Calu3 (cell line): Measurements from ENCODE around the gene KIF26B. TPM values are rescaled to one million over a fixed set of nuclear protein-coding genes. Genes with fewer than 3 reads are reported as not detected.

Experiments
- BruUV-seq: library from RNA; stranded (reverse); fragments of 400-500 nt; replicated peaks from 2 replicates; lab custom pipeline; 2021; lab: Mats Ljungman, UMichigan
- CTCF ChIA-PET: fragments of 300-600 bp; sonication (Branson Sonifier 250); formaldehyde crosslinking; loops from one replicate; lab custom pipeline; 2022; ENCODE audit warnings: antibody characterized with exemption; lab: Charles Lee
- DNase-seq: peaks from one replicate; pipeline ENCODE4 v3.0.0; 2022
- H3K27ac Mint-ChIP-seq: one replicate; pipeline ENCODE4 v1.8.0; 2022; ENCODE audit warnings: mixed read lengths; ENCODE audit not compliant: unreplicated experiment
- H3K27me3 Mint-ChIP-seq: one replicate; pipeline ENCODE4 v1.8.0; 2022; ENCODE audit warnings: mixed read lengths; ENCODE audit not compliant: unreplicated experiment
- H3K36me3 Mint-ChIP-seq: one replicate; pipeline ENCODE4 v1.8.0; 2022; ENCODE audit warnings: mild to moderate bottlenecking, moderate library complexity, mixed read lengths; ENCODE audit not compliant: insufficient read depth, unreplicated experiment
- H3K4me1 Mint-ChIP-seq: one replicate; pipeline ENCODE4 v1.8.0; 2022; ENCODE audit warnings: mild to moderate bottlenecking, low read depth, mixed read lengths; ENCODE audit not compliant: unreplicated experiment
- H3K4me3 Mint-ChIP-seq: one replicate; pipeline ENCODE4 v1.8.0; 2022; ENCODE audit warnings: mild to moderate bottlenecking, low read depth, moderate library complexity, mixed read lengths; ENCODE audit not compliant: unreplicated experiment
- H3K9me3 Mint-ChIP-seq: one replicate; pipeline ENCODE4 v1.8.0; 2022; ENCODE audit warnings: low read depth, mixed read lengths; ENCODE audit not compliant: unreplicated experiment
- intact Hi-C: fragments of 100-400 bp; cut with micrococcal nuclease; formaldehyde crosslinking; loops from one replicate; pipeline ENCODE4 v1.10.0; 2022; ENCODE audit not compliant: unreplicated experiment
- total RNA-seq: library from RNA; stranded (reverse); gene quantifications from 2 replicates; pipeline ENCODE4 v1.2.3, GENCODE V29; 2022
- TF ChIP-seq, protein P1 (sequence below): fragments of 200-600 bp; IDR thresholded peaks from one replicate; pipeline ENCODE4 v1.8.0; 2022; ENCODE audit warnings: antibody characterized with exemption; ENCODE audit not compliant: unreplicated experiment

The KIF26B gene
- total RNA-seq, 1 experiment from 2014 or later: 1.1 TPM

DNA sequence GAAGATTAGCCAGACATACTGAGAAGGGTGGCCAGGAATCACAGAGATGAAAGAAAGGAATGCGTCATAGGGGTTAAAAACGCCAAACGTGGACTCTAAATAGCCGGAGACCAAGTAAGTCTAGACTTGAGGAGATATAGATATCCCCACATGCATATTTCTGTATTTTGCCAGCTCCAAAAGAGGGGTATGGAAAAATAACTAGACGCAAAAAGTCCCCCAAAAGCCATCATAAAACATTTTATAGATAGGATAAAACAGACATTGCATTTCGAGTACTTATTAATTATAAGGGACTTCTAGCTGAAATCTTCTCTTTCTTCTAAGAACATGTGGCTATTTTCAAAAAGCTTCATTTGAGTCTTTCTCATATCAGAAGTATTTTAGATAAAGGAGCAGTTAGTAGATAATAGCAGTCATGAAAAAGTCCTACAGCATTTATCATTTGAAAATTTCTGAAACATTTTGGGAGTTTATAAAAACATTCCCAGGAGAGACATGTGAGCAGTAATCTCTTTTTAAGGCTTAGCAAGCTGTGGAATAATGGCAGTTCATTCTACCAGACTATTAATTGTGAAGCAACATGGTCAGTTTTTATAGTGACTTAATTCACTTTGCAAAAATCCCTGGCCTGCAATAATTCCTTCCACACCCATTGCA, 6.1 kb downstream of the KIF26B start:
- H3K36me3 Mint-ChIP-seq: peaks cover 15% of the 10 kb centered on the region
- BruUV-seq: no TSS peak
- H3K9me3 Mint-ChIP-seq: peaks cover 8% of the 10 kb centered on the region
- intact Hi-C loops: no loop called here
- peaks cover 52% of the 10 kb centered on the region for H3K27me3 Mint-ChIP-seq
- CTCF ChIA-PET: no interaction called here
- H3K4me3 Mint-ChIP-seq: no peak overlapping the region
- TF ChIP-seq, protein P1, sequence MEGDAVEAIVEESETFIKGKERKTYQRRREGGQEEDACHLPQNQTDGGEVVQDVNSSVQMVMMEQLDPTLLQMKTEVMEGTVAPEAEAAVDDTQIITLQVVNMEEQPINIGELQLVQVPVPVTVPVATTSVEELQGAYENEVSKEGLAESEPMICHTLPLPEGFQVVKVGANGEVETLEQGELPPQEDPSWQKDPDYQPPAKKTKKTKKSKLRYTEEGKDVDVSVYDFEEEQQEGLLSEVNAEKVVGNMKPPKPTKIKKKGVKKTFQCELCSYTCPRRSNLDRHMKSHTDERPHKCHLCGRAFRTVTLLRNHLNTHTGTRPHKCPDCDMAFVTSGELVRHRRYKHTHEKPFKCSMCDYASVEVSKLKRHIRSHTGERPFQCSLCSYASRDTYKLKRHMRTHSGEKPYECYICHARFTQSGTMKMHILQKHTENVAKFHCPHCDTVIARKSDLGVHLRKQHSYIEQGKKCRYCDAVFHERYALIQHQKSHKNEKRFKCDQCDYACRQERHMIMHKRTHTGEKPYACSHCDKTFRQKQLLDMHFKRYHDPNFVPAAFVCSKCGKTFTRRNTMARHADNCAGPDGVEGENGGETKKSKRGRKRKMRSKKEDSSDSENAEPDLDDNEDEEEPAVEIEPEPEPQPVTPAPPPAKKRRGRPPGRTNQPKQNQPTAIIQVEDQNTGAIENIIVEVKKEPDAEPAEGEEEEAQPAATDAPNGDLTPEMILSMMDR: no peak
- no peaks in the 10 kb centered on the region for H3K4me1 Mint-ChIP-seq
- H3K27ac Mint-ChIP-seq: no peak overlapping the region
- no peak for DNase-seq

DNA sequence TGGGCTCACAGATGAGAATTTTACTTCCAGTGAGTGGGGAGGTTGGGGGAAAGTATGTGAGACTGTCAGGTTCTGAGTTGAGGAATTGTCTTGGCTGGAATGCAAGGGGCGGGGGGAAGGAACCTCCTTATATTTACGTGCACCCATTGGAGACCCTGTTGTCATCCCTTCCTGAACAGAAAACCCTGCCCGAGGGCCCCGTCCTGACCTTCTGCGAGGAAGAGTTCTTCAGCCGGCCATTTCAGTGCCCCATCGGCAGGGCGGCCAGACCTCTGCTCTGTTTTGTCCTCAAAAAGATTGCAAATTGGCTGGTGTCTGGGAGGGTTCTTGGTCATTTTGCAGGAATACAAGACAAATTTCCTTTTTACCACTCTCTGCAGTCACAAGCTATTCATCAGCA, 7.1 kb downstream of the KIF26B start:
- intact Hi-C loops: no loop called here
- CTCF ChIA-PET: interaction anchor here (0.7 kb wide), 1 partner anchor 15 kb away, joined by 3 read pairs; no protein-coding TSS in a partner anchor
- TF ChIP-seq, protein P1: no peak
- Mint-ChIP-seq H3K4me1 (no peaks in the 10 kb centered on the region), H3K27me3 (peaks cover 56% of the 10 kb centered on the region), H3K36me3 (peaks cover 5% of the 10 kb centered on the region), H3K27ac (no peak overlapping the region), H3K4me3 (no peak overlapping the region), H3K9me3 (peaks cover 8% of the 10 kb centered on the region)
- DNase-seq: no peak
- BruUV-seq: no TSS peak

DNA sequence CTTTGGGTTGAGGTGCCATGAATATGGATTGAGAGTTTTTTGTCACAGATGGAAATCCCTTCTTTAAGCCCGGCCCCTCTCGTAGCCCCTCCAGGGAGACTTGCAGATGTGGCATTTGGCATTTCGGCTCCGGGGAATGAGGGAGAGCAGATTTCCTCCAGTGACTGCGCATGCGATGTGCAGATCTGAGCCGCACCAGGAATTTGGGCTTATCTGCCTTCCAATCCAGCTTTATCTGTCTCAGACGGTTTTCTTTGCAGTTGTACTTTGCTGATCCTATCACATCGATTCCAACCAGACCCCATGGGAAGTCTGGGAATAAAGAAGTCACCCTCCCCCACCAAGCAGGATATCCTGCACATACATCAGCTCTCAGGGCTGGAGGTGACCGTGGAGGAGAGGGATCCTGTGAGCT, 11.7 kb downstream of the KIF26B start:
- H3K27ac Mint-ChIP-seq: no peak overlapping the region
- no TSS peak for BruUV-seq
- DNase-seq: no peak
- H3K36me3 Mint-ChIP-seq: no peaks in the 10 kb centered on the region
- CTCF ChIA-PET: no interaction called here
- H3K4me3 Mint-ChIP-seq: no peak overlapping the region
- H3K27me3 Mint-ChIP-seq: peaks cover 32% of the 10 kb centered on the region
- intact Hi-C loops: no loop called here
- H3K4me1 Mint-ChIP-seq: no peaks in the 10 kb centered on the region
- peaks cover 4% of the 10 kb centered on the region for H3K9me3 Mint-ChIP-seq
- TF ChIP-seq, protein P1: no peak

DNA sequence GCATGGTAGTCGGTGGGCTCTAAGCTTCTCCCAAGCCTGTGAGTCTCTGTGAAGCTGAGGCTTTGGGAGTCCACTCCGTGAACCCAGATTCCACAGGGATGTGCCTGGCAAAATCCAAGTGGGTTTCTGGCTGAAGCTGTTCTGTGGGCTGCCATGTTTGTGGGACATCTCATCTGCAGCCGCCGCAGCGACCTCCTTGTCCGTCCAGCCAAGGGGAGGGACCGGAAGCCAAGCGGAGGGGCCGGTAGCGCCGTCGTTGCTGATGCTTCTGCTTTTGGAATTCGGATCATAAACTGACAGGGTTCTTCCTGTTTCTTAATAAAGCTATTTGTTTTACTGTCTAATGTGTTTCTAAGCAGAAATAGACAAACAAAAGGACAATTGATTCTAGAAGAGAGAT, 13.3 kb downstream of the KIF26B start:
- BruUV-seq: no TSS peak
- Mint-ChIP-seq H3K4me3 (no peak overlapping the region), H3K27ac (no peak overlapping the region), H3K4me1 (no peaks in the 10 kb centered on the region), H3K27me3 (peaks cover 32% of the 10 kb centered on the region), H3K9me3 (peaks cover 8% of the 10 kb centered on the region), H3K36me3 (no peaks in the 10 kb centered on the region)
- intact Hi-C loops: no loop called here
- TF ChIP-seq, protein P1: no peak
- CTCF ChIA-PET: interaction anchor here (0.6 kb wide), 1 partner anchor 56 kb away, joined by 4 read pairs; no protein-coding TSS in a partner anchor
- DNase-seq: no peak
